Ovary (tissue), 9 donors: ENCODE results near the gene ERVK3-1. TPM values are rescaled to one million over a fixed set of nuclear protein-coding genes. Genes with fewer than 3 reads are reported as not detected.

Experiments
- DNase-seq, 5 donors: peaks; one replicate each; pipeline ENCODE4 v3.0.0-alpha.2; 2019 to 2020
- H3K27ac ChIP-seq, 2 donors: fragments of 200-600 bp; one replicate each; pipeline versions ENCODE4 v1.5.1 to v1.8.0; 2019 to 2022
- H3K27me3 ChIP-seq: fragments of 200-600 bp; one replicate; pipeline ENCODE4 v1.8.0; 2022
- H3K36me3 ChIP-seq: fragments of 200-600 bp; sonication (generic); one replicate; pipeline ENCODE4 v1.5.1; 2019
- H3K4me1 ChIP-seq: one replicate; pipeline ENCODE4 v1.8.1; 2013; ENCODE audit warnings: mild to moderate bottlenecking, moderate library complexity; ENCODE audit not compliant: insufficient read depth
- H3K4me3 ChIP-seq: fragments of 200-600 bp; sonication (generic); one replicate; pipeline ENCODE4 v1.5.1; 2017
- H3K9me3 ChIP-seq, 2 donors: fragments of 200-600 bp in 1 of 2; sonication (generic) in 1 of 2; one replicate each; pipeline versions ENCODE4 v1.5.1 to v1.8.1; 2013 to 2019; ENCODE audit warnings: mild to moderate bottlenecking in 1 of 2, moderate library complexity in 1 of 2
- CTCF ChIP-seq, 3 donors: fragments of 450-650 bp in 2 of 3; fragments of 200-600 bp in 1 of 3; IDR thresholded peaks; one replicate each; pipeline versions ENCODE4 v1.5.1 to v1.8.0; 2016 to 2022; ENCODE audit warnings: antibody characterized with exemption in 3 of 3, mild to moderate bottlenecking in 1 of 3
- EP300 ChIP-seq: sonication (generic); formaldehyde crosslinking; IDR thresholded peaks from one replicate; pipeline ENCODE4 v1.6.1; 2017; ENCODE audit warnings: antibody characterized with exemption
- POLR2A ChIP-seq: fragments of 450-650 bp; IDR thresholded peaks from one replicate; pipeline ENCODE4 v1.6.1; 2017; ENCODE audit warnings: antibody characterized with exemption, mild to moderate bottlenecking, moderate library complexity
- WGBS, 3 donors: extraction: QIAGEN DNeasy Blood & Tissue Kit in 1 of 3; methylation state at CpG; one replicate each; pipeline versions ENCODE4 v1.1.5 to v1.1.7; 2013 to 2017; 5-methylcytosine and 5-hydroxymethylcytosine counted together
- intact Hi-C, 4 donors: fragments of 100-400 bp; cut with DNase I; formaldehyde crosslinking; loops; one replicate each; pipeline versions ENCODE4 v1.11.0 to v1.15.1; 2022 to 2023
- polyA plus RNA-seq, 2 donors: library from polyadenylated mRNA; stranded (reverse); fragments of 200-250 nt in 1 of 2; fragments of 350-450 nt in 1 of 2; fragmentation: Illumina TruSeq in 1 of 2; extraction: RNeasy Lipid Tissue Mini Kit (QIAGEN cat#74804) in 1 of 2; gene quantifications; one replicate each; pipeline ENCODE4 v1.2.3, GENCODE V29; 2013 to 2014
- total RNA-seq, 7 donors: library from RNA; depleted of rRNA in 2 of 7; stranded (reverse); fragments of >200 nt in 2 of 7; fragmentation: NEBNext Ultra II Directional in 3 of 7; extraction: Animal tissue kit (Norgen Biotek cat#: 25700) in 3 of 7; gene quantifications; one replicate each; pipeline versions ENCODE4 v1.1.0 to v1.2.4, GENCODE V29; 2016 to 2023
- donor health status: DM: no; HTN: no; CAD: no; lungs with moderate emphysema.
- donor health status: DM: no; HTN: no; CAD: no.
- donor health status: Bipolar disorder and iron deficiency.
- donor health status: DM: yes; HTN: yes; CAD: no.
- donor health status: DM: no; HTN: no; CAD: no.
- donor health status: DM: yes; HTN: yes; CAD: no.

The ERVK3-1 gene
- total and polyA plus RNA-seq, 9 donors, result 26.9 to 52.5 (median 29.9) TPM

GRCh38 chr19:58355215-58355796 lies 50.1 kb downstream of the ERVK3-1 start:
- intact Hi-C loops, result no loop called here
- Histone ChIP-seq H3K27ac (no peak overlapping the region), H3K27me3 (no peaks in the 10 kb centered on the region), H3K9me3 (no peaks in the 10 kb centered on the region), H3K36me3 (no peaks in the 10 kb centered on the region), H3K4me3 (no peak overlapping the region), H3K4me1 (no peaks in the 10 kb centered on the region)
- TF ChIP-seq POLR2A (no peak), CTCF (IDR thresholded peaks at IDR 0.05) (no peak), EP300 (no peak)
- DNase-seq, result no peak
- WGBS, 3 donors, result 92 to 96% (median 95%) methylated on average over 10 of the region's 10 CpGs

GRCh38 chr19:58355908-58356765 lies 51.0 kb downstream of the ERVK3-1 start:
- Histone ChIP-seq H3K9me3 (no peaks in the 10 kb centered on the region), H3K27ac (peak overlapping the region in 1 of 2 donors; percentile 15), H3K27me3 (no peaks in the 10 kb centered on the region), H3K36me3 (no peaks in the 10 kb centered on the region), H3K4me3 (peak overlapping the region; percentile 12), H3K4me1 (no peaks in the 10 kb centered on the region)
- no peak for TF ChIP-seq EP300
- no peak for TF ChIP-seq POLR2A
- TF ChIP-seq CTCF (IDR thresholded peaks at IDR 0.05), result no peak
- DNase-seq, result peak in 2 of 5 donors; percentile 41 to 44
- 16 to 33% (median 23%) methylated on average over 79 to 94 of the region's 94 CpGs for WGBS, 3 donors
- intact Hi-C loops, result loop anchor here in 1 of 4 donors (2.0 kb wide), 1 partner anchor 27 kb away; no protein-coding TSS in a partner anchor

GRCh38 chr19:58356766-58357480 lies 51.7 kb downstream of the ERVK3-1 start:
- Histone ChIP-seq H3K4me1 (peaks cover 3% of the 10 kb centered on the region), H3K9me3 (no peaks in the 10 kb centered on the region), H3K4me3 (peak overlapping the region; percentile 12), H3K27ac (peak overlapping the region in 1 of 2 donors; percentile 9), H3K27me3 (no peaks in the 10 kb centered on the region), H3K36me3 (no peaks in the 10 kb centered on the region)
- intact Hi-C loops, result loop anchor here in 1 of 4 donors (2.0 kb wide), 1 partner anchor 28 kb away; no protein-coding TSS in a partner anchor
- WGBS, 3 donors, result 46 to 59% (median 47%) methylated on average over 62 to 75 of the region's 75 CpGs
- TF ChIP-seq POLR2A (no peak), EP300 (no peak), CTCF (IDR thresholded peaks at IDR 0.05) (no peak)
- peak in 3 of 5 donors; percentile 31 to 34 (median 31) for DNase-seq

- peaks cover 3% of the 10 kb centered on the region for H3K4me1 ChIP-seq
- intact Hi-C loops, result loop anchor here in 1 of 4 donors (2.0 kb wide), 1 partner anchor 29 kb away; no protein-coding TSS in a partner anchor
- H3K27me3 ChIP-seq, result no peaks in the 10 kb centered on the region
- peak overlapping the region; percentile 10 for H3K4me3 ChIP-seq
- H3K9me3 ChIP-seq, result no peaks in the 10 kb centered on the region
- peak overlapping the region in 1 of 2 donors; percentile 9 for H3K27ac ChIP-seq
- WGBS, 3 donors, result 70 to 76% (median 72%) methylated on average over 15 to 19 of the region's 19 CpGs
- DNase-seq, result no peak
- H3K36me3 ChIP-seq, result no peaks in the 10 kb centered on the region
- no peak for TF ChIP-seq EP300
- TF ChIP-seq CTCF (IDR thresholded peaks at IDR 0.05), result no peak
- TF ChIP-seq POLR2A, result no peak
Measured at GRCh38 chr19:58357481-58358145, 52.4 kb downstream of the ERVK3-1 start.
